CD14-positive monocyte (primary cell): ENCODE data around the gene ARMC9. TPM values are rescaled to one million over a fixed set of nuclear protein-coding genes. Genes with fewer than 3 reads are reported as not detected.
A peak's percentile ranks its signal among the peaks of the same experiment; 100 is the strongest.

ENCODE experiments used
- DNase-seq, 3 donors: peaks; one replicate each; pipeline ENCODE4 v3.0.0-alpha.2; 2011 to 2022
- H2AFZ ChIP-seq: 2 replicates; pipeline ENCODE4 v1.6.0; 2012; ENCODE audit warnings: mild to moderate bottlenecking, low read depth, low read length, inconsistent platforms; ENCODE audit not compliant: insufficient read depth, poor library complexity, severe bottlenecking
- H3K27ac ChIP-seq, 2 donors: 1 replicate in 1 of 2; 2 replicates in 1 of 2; pipeline ENCODE4 v1.5.1; 2012 to 2013; ENCODE audit warnings: low read length in 2 of 2, control low read depth in 1 of 2, inconsistent platforms in 1 of 2, low read depth in 1 of 2, mild to moderate bottlenecking in 1 of 2
- H3K27me3 ChIP-seq, 2 donors: one replicate each; pipeline versions ENCODE4 v1.6.0 to v1.6.1; 2011 to 2013; ENCODE audit warnings: low read length in 2 of 2; ENCODE audit not compliant: control insufficient read depth in 2 of 2, insufficient read depth in 2 of 2
- H3K36me3 ChIP-seq, 2 donors: replicated peaks in 1 of 2; 1 replicate in 1 of 2; 2 replicates in 1 of 2; pipeline versions ENCODE4 v1.5.1 to v1.6.1; 2012 to 2013; ENCODE audit warnings: low read length in 2 of 2, control low read depth in 1 of 2, inconsistent platforms in 1 of 2, mild to moderate bottlenecking in 1 of 2; ENCODE audit not compliant: insufficient read depth in 2 of 2, control insufficient read depth in 1 of 2
- H3K4me1 ChIP-seq, 2 donors: 1 replicate in 1 of 2; 2 replicates in 1 of 2; pipeline versions ENCODE4 v1.5.1 to v1.6.1; 2012 to 2013; ENCODE audit warnings: low read length in 2 of 2, control low read depth in 1 of 2, inconsistent platforms in 1 of 2, mild to moderate bottlenecking in 1 of 2, moderate library complexity in 1 of 2; ENCODE audit not compliant: insufficient read depth in 2 of 2, control insufficient read depth in 1 of 2
- H3K4me2 ChIP-seq: replicated peaks from 2 replicates; pipeline ENCODE3; 2012; ENCODE audit warnings: low read length, moderate library complexity, mild to moderate bottlenecking; ENCODE audit not compliant: poor library complexity, severe bottlenecking; ENCODE audit errors: extremely low read depth
- H3K4me3 ChIP-seq, 3 experiments: fragments of 200-600 bp in 1 of 3; sonication (generic) in 1 of 3; replicated peaks in 1 of 3; 1 replicate in 2 of 3; 2 replicates in 1 of 3; pipeline ENCODE4 v1.5.1; 2011 to 2013; ENCODE audit warnings: low read length in 3 of 3, mild to moderate bottlenecking in 3 of 3, control low read depth in 2 of 3, low read depth in 2 of 3, inconsistent platforms in 1 of 3, moderate library complexity in 1 of 3
- H3K79me2 ChIP-seq: 2 replicates; pipeline ENCODE4 v1.6.0; 2012; ENCODE audit warnings: mild to moderate bottlenecking, control low read depth, inconsistent platforms, low read length, moderate library complexity; ENCODE audit not compliant: insufficient read depth
- H3K9ac ChIP-seq: 2 replicates; pipeline ENCODE4 v1.6.0; 2017; ENCODE audit warnings: low read length, mild to moderate bottlenecking; ENCODE audit not compliant: insufficient read depth, poor library complexity, severe bottlenecking
- H3K9me3 ChIP-seq, 2 donors: replicated peaks in 1 of 2; 1 replicate in 1 of 2; 2 replicates in 1 of 2; pipeline versions ENCODE4 v1.5.1 to v1.6.1; 2012 to 2013; ENCODE audit warnings: low read length in 2 of 2, control low read depth in 1 of 2; ENCODE audit not compliant: control insufficient read depth in 1 of 2, insufficient read depth in 1 of 2
- H4K20me1 ChIP-seq: 2 replicates; pipeline ENCODE4 v1.6.0; 2012; ENCODE audit warnings: mild to moderate bottlenecking, low read length, control low read depth, moderate library complexity; ENCODE audit not compliant: insufficient read depth
- H3K27ac Mint-ChIP-seq, 7 donors: one replicate each; pipeline ENCODE4 v1.8.0; 2020; ENCODE audit warnings: mild to moderate bottlenecking in 7 of 7, mixed read lengths in 7 of 7, moderate library complexity in 6 of 7, inconsistent platforms in 2 of 7
- H3K27me3 Mint-ChIP-seq, 3 donors: one replicate each; pipeline ENCODE4 v1.8.0; 2021 to 2022; ENCODE audit warnings: low read depth in 3 of 3, mild to moderate bottlenecking in 3 of 3, mixed read lengths in 3 of 3, moderate library complexity in 3 of 3, inconsistent platforms in 1 of 3
- H3K36me3 Mint-ChIP-seq, 2 donors: one replicate each; pipeline ENCODE4 v1.8.0; 2020; ENCODE audit warnings: mixed read lengths in 2 of 2, inconsistent platforms in 1 of 2, mild to moderate bottlenecking in 1 of 2
- H3K4me1 Mint-ChIP-seq: one replicate; pipeline ENCODE4 v1.8.0; 2020; ENCODE audit warnings: mild to moderate bottlenecking, mixed read lengths
- H3K4me3 Mint-ChIP-seq, 2 donors: one replicate each; pipeline ENCODE4 v1.8.0; 2020; ENCODE audit warnings: mild to moderate bottlenecking in 2 of 2, mixed read lengths in 2 of 2, moderate library complexity in 1 of 2
- H3K9me3 Mint-ChIP-seq, 7 donors: one replicate each; pipeline ENCODE4 v1.8.0; 2020 to 2022; ENCODE audit warnings: mixed read lengths in 7 of 7, mild to moderate bottlenecking in 6 of 7, moderate library complexity in 6 of 7, inconsistent platforms in 2 of 7
- WGBS: methylation state at CpG from one replicate; pipeline ENCODE4 v1.1.5; 2013; ENCODE audit warnings: missing lambda C conversion rate; ENCODE audit not compliant: insufficient coverage; 5-methylcytosine and 5-hydroxymethylcytosine counted together
- intact Hi-C, 2 donors: fragments of 100-400 bp; cut with micrococcal nuclease; formaldehyde crosslinking; loops; one replicate each; pipeline versions ENCODE4 v1.15.0 to v1.15.1; 2023
- polyA plus RNA-seq, 3 donors: library from polyadenylated mRNA; depleted of rRNA in 1 of 3; unstranded in 2 of 3; stranded (reverse) in 1 of 3; fragments of 300-500 nt in 2 of 3; fragments of >200 nt in 1 of 3; fragmentation: Illumina TruSeq in 2 of 3; gene quantifications; 1 replicate in 2 of 3; 2 replicates in 1 of 3; pipeline ENCODE4 v1.2.3, GENCODE V29; 2012 to 2021
- TF ChIP-seq, protein P1 (sequence below): fragments of 200-600 bp; IDR thresholded peaks from one replicate; pipeline ENCODE4 v1.8.0; 2022; ENCODE audit warnings: antibody characterized with exemption, mild to moderate bottlenecking

ARMC9 gene
- polyA plus RNA-seq, 3 donors, result 0.07 to 0.27 TPM; not detected in 1

DNA sequence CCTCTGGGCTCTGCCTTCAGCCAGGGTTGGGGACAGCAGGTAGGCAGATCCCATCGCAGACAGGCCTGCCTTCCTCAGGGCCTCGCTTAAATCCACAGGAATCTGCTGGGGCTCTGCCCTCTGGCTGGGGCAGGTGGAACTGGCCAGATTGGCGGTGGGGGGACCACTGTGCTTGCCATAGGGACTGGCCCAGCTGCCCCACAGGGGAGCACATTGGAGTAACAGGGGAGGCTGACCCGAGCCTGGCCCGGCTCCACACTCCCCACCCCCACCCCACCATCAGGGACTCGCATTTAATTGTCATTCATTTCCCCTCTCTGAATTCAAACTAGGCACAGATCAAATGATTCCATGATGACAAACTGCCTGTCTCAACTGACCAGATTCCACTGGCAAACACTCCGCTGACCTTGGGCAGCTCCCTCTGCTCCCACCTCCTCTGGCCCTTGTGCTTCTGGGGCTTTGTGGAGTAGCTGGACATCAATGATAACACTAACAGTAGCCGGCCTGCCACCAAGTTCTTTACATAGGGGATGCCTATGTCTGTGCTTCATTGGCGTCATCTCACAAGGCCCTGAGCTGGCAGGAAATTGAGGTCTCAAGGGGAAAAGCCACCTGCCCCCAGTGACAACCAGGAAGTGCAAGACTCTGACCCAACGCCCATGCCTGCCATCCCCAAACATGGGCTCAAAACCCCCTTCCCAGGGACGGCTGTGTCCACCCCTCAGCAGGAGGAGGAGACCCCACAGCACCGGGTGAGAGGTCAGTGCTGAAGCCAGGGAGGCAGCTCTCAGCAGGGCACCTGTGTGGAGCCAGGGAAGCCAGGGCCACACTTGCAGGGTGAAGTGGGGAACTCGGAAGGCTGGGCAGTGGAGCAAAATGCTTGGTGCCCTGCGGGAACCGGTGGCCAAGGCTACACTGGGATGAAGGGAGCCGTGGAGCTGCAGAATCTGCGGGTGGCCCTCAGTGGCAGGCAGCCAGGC, 195.0 kb downstream of the ARMC9 start:
- peak in 1 of 3 donors; percentile 65 for DNase-seq
- H3K27ac ChIP-seq, result no peak overlapping the region
- Mint-ChIP-seq H3K27ac (peak overlapping the region in 2 of 7 donors; percentile 33 to 76), H3K9me3 (peaks cover 0 to 8% (median 2%) of the 10 kb centered on the region in 7 donors), H3K27me3 (peaks cover 18 to 29% (median 26%) of the 10 kb centered on the region in 3 donors), H3K36me3 (peaks cover 0 to 3% of the 10 kb centered on the region in 2 donors), H3K4me3 (peak overlapping the region; percentile 17 to 31), H3K4me1 (peaks cover 66% of the 10 kb centered on the region)
- no peak overlapping the region for H3K4me2 ChIP-seq
- no peak overlapping the region for H3K4me3 ChIP-seq
- WGBS, result 66% methylated on average over 15 of the region's 17 CpGs
- no peak overlapping the region for H2AFZ ChIP-seq
- no peaks in the 10 kb centered on the region for H4K20me1 ChIP-seq
- H3K79me2 ChIP-seq, result peaks cover 9% of the 10 kb centered on the region
- no peaks in the 10 kb centered on the region for H3K36me3 ChIP-seq
- peaks cover 0 to 10% of the 10 kb centered on the region in 2 donors for H3K27me3 ChIP-seq
- no peak overlapping the region for H3K9ac ChIP-seq
- intact Hi-C loops, result loop anchor here in 1 of 2 donors (5.0 kb wide), 1 partner anchor 86 kb away; no protein-coding TSS in a partner anchor
- H3K9me3 ChIP-seq, result no peaks in the 10 kb centered on the region
- H3K4me1 ChIP-seq, result peaks cover 56 to 71% of the 10 kb centered on the region in 2 donors
- TF ChIP-seq, protein P1, sequence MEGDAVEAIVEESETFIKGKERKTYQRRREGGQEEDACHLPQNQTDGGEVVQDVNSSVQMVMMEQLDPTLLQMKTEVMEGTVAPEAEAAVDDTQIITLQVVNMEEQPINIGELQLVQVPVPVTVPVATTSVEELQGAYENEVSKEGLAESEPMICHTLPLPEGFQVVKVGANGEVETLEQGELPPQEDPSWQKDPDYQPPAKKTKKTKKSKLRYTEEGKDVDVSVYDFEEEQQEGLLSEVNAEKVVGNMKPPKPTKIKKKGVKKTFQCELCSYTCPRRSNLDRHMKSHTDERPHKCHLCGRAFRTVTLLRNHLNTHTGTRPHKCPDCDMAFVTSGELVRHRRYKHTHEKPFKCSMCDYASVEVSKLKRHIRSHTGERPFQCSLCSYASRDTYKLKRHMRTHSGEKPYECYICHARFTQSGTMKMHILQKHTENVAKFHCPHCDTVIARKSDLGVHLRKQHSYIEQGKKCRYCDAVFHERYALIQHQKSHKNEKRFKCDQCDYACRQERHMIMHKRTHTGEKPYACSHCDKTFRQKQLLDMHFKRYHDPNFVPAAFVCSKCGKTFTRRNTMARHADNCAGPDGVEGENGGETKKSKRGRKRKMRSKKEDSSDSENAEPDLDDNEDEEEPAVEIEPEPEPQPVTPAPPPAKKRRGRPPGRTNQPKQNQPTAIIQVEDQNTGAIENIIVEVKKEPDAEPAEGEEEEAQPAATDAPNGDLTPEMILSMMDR, result no peak
